Activated B cell treated with CpG ODN at 0.5 μM for 24 hours (primary cell): ENCODE results near the gene ITIH3. TPM values are rescaled to one million over a fixed set of nuclear protein-coding genes. Genes with fewer than 3 reads are reported as not detected.

Source experiments
- ATAC-seq: fragments of 200-7000 bp; cut with Tn5 transposase; one replicate; pipeline ENCODE4 v1.10.0; 2021; ENCODE audit warnings: low read depth, mild to moderate bottlenecking, moderate library complexity
- CTCF ChIA-PET: fragments of 350-600 bp; sonication (Branson Sonifier 250); formaldehyde crosslinking; loops from one replicate; lab custom pipeline; 2021; ENCODE audit warnings: antibody characterized with exemption; lab: Charles Lee
- POLR2A ChIA-PET: fragments of 350-600 bp; sonication (Branson Sonifier 250); formaldehyde crosslinking; loops from one replicate; lab custom pipeline; 2021; ENCODE audit warnings: antibody characterized with exemption; lab: Charles Lee
- DNase-seq: peaks from one replicate; pipeline ENCODE4 v3.0.0; 2022
- H3K27ac Mint-ChIP-seq: one replicate; pipeline ENCODE4 v1.8.0; 2020; ENCODE audit warnings: mixed read lengths
- H3K27me3 Mint-ChIP-seq: one replicate; pipeline ENCODE4 v1.8.0; 2021; ENCODE audit warnings: mixed read lengths
- H3K36me3 Mint-ChIP-seq: one replicate; pipeline ENCODE4 v1.8.0; 2021; ENCODE audit warnings: low read depth, mixed read lengths
- H3K4me1 Mint-ChIP-seq: one replicate; pipeline ENCODE4 v1.8.0; 2021; ENCODE audit warnings: mixed read lengths
- H3K4me3 Mint-ChIP-seq: one replicate; pipeline ENCODE4 v1.8.0; 2020; ENCODE audit warnings: mild to moderate bottlenecking, mixed read lengths
- H3K9me3 Mint-ChIP-seq: one replicate; pipeline ENCODE4 v1.8.0; 2020; ENCODE audit warnings: mixed read lengths
- intact Hi-C: fragments of 100-400 bp; cut with micrococcal nuclease; formaldehyde crosslinking; loops from one replicate; pipeline ENCODE4 v1.15.1; 2024
- total RNA-seq: library from RNA; stranded (reverse); gene quantifications from 2 replicates; pipeline ENCODE4 v1.2.3, GENCODE V29; 2022
- TF ChIP-seq, protein P1 (sequence below): fragments of 200-600 bp; IDR thresholded peaks from one replicate; pipeline ENCODE4 v1.8.0; 2022; ENCODE audit warnings: antibody characterized with exemption, mild to moderate bottlenecking

ITIH3 gene
- total RNA-seq, 1 donor from 2014 or later: not detected

DNA sequence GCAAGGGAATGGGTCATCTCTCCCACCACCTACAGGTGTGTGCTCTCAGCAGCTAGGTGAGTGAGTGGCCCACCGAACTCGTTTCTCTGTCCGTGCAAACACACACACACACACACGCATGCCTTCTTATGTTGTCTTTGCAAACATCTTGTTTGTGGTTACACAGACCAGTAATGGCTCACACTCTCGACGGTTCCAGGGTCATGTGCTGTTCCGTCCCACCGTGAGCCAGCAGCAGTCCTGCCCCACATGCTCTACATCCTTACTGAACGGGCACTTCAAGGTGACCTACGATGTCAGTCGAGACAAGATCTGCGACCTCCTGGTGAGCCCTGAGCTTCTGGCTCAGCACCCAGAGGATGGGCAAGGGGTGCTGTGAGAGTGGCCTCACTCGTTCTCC, 12.9 kb upstream of the ITIH3 start:
- TF ChIP-seq, protein P1, sequence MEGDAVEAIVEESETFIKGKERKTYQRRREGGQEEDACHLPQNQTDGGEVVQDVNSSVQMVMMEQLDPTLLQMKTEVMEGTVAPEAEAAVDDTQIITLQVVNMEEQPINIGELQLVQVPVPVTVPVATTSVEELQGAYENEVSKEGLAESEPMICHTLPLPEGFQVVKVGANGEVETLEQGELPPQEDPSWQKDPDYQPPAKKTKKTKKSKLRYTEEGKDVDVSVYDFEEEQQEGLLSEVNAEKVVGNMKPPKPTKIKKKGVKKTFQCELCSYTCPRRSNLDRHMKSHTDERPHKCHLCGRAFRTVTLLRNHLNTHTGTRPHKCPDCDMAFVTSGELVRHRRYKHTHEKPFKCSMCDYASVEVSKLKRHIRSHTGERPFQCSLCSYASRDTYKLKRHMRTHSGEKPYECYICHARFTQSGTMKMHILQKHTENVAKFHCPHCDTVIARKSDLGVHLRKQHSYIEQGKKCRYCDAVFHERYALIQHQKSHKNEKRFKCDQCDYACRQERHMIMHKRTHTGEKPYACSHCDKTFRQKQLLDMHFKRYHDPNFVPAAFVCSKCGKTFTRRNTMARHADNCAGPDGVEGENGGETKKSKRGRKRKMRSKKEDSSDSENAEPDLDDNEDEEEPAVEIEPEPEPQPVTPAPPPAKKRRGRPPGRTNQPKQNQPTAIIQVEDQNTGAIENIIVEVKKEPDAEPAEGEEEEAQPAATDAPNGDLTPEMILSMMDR: no peak
- POLR2A ChIA-PET: interaction anchor here (1.1 kb wide), 1 partner anchor 116 kb away, joined by 3 read pairs; the partner anchor contains the start of gene STIMATE
- Mint-ChIP-seq H3K36me3 (no peaks in the 10 kb centered on the region), H3K9me3 (no peaks in the 10 kb centered on the region), H3K27ac (no peak overlapping the region), H3K27me3 (no peaks in the 10 kb centered on the region), H3K4me3 (no peak overlapping the region), H3K4me1 (peaks cover 14% of the 10 kb centered on the region)
- CTCF ChIA-PET: no interaction called here
- ATAC-seq (no peak), DNase-seq (peak; percentile 7)
- intact Hi-C loops: no loop called here

DNA sequence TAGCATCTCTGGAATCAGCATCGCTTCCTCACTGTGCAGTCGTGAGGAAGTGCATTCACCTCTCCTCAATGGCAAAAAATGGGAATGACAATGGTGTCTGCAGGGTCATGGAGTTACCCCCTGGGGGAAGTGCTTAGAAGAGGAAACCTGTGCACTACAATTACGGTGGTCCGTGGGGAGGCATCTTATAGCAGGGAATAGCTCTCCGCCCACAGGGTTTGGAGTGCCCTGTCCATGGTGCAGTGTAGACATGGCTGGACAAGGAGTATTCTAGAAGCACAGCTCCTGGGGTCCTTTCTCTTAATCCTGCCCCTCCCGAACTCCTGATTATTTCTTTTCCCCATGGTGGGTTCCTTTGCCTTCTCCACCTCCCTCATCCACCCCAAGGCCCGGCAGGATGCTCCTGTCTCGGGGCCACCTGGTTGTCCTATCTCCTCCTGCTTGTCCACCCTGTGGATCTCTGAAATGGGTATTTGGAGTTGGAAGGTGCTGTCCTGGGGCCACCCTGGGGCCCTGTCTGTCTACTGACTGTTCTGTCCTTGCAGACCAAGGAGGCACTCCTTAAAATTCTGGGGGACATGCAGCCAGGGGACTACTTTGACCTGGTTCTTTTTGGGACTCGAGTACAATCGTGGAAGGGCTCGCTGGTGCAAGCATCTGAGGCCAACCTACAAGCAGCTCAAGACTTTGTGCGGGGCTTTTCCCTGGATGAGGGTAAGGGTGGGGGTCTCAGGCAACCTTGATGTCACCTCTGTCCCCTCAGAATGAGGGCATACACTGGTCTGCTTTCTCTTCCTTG, 12.0 kb upstream of the ITIH3 start:
- H3K27me3 Mint-ChIP-seq: no peaks in the 10 kb centered on the region
- no peak overlapping the region for H3K27ac Mint-ChIP-seq
- TF ChIP-seq, protein P1: no peak
- ChIA-PET POLR2A (interaction anchor here (1.1 kb wide), 1 partner anchor 115 kb away, joined by 3 read pairs; the partner anchor contains the start of gene STIMATE), CTCF (no interaction called here)
- intact Hi-C loops: no loop called here
- ATAC-seq (no peak), DNase-seq (no peak)
- H3K4me1 Mint-ChIP-seq: peaks cover 14% of the 10 kb centered on the region
- H3K36me3 Mint-ChIP-seq: no peaks in the 10 kb centered on the region
- H3K9me3 Mint-ChIP-seq: no peaks in the 10 kb centered on the region
- no peak overlapping the region for H3K4me3 Mint-ChIP-seq

DNA sequence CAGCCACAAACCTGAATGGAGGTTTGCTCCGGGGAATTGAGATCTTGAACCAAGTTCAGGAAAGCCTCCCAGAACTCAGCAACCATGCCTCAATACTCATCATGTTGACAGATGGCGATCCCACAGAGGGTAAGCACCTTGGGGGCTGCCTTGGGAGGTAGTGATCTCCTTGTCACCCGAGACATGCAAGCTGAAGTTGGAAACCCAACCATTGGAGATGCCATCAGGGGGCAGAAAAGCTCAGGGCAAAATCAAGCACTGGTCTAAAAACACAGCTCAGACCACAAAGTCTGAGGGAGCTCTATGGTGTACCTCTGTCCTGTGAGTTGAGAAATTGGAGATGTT, 11.4 kb upstream of the ITIH3 start:
- no peak for ATAC-seq
- no peaks in the 10 kb centered on the region for H3K36me3 Mint-ChIP-seq
- peaks cover 14% of the 10 kb centered on the region for H3K4me1 Mint-ChIP-seq
- no peaks in the 10 kb centered on the region for H3K27me3 Mint-ChIP-seq
- CTCF ChIA-PET: no interaction called here
- POLR2A ChIA-PET: no interaction called here
- intact Hi-C loops: no loop called here
- H3K9me3 Mint-ChIP-seq: no peaks in the 10 kb centered on the region
- no peak overlapping the region for H3K4me3 Mint-ChIP-seq
- TF ChIP-seq, protein P1: no peak
- no peak overlapping the region for H3K27ac Mint-ChIP-seq
- no peak for DNase-seq

- ATAC-seq: no peak
- Mint-ChIP-seq H3K27me3 (no peaks in the 10 kb centered on the region), H3K4me3 (no peak overlapping the region), H3K27ac (no peak overlapping the region), H3K36me3 (no peaks in the 10 kb centered on the region), H3K4me1 (peaks cover 9% of the 10 kb centered on the region), H3K9me3 (no peaks in the 10 kb centered on the region)
- ChIA-PET POLR2A (no interaction called here), CTCF (no interaction called here)
- TF ChIP-seq, protein P1: no peak
- intact Hi-C loops: no loop called here
- no peak for DNase-seq
Observed at GRCh38 chr3:52784021-52784621, 10.5 kb upstream of the ITIH3 start.

DNA sequence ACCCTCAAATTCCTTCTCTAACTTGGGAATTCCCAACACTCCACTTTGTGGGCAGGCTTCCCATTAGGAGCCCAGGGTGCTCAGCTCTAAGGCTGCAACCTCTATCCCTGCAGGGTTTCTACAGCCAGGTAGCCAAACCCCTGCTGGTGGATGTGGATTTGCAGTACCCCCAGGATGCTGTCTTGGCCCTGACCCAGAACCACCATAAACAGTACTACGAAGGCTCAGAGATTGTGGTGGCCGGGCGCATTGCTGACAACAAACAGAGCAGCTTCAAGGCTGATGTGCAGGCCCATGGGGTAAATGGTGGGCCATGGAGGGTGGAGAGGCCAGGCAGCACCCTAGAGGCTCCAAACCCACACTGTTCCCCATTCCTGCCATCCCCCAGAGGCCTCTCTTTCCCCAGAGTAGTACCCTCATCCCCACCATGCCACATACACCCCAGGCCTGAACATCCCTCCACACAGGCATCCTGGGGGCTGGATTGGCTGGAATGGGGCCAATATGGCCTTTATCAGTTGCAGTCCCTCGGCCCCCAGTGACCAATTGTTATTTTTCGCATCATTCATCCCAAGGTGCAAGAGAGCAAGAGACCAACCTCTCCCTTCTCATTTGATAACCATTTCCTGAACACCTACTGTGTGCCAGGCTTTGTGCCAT, 9.5 kb upstream of the ITIH3 start:
- DNase-seq (no peak), ATAC-seq (no peak)
- no peak overlapping the region for H3K27ac Mint-ChIP-seq
- H3K4me1 Mint-ChIP-seq: no peaks in the 10 kb centered on the region
- intact Hi-C loops: no loop called here
- no peaks in the 10 kb centered on the region for H3K27me3 Mint-ChIP-seq
- no peak overlapping the region for H3K4me3 Mint-ChIP-seq
- H3K36me3 Mint-ChIP-seq: no peaks in the 10 kb centered on the region
- POLR2A ChIA-PET: no interaction called here
- CTCF ChIA-PET: no interaction called here
- no peaks in the 10 kb centered on the region for H3K9me3 Mint-ChIP-seq
- TF ChIP-seq, protein P1: no peak
